ENCODE measurements around the gene INTS6L. TPM values are rescaled to one million over a fixed set of nuclear protein-coding genes. Genes with fewer than 3 reads are reported as not detected.

INTS6L gene
- total and polyA plus RNA-seq, 2 experiments from 2014 or later = 8.1 to 12.3 TPM

DNA sequence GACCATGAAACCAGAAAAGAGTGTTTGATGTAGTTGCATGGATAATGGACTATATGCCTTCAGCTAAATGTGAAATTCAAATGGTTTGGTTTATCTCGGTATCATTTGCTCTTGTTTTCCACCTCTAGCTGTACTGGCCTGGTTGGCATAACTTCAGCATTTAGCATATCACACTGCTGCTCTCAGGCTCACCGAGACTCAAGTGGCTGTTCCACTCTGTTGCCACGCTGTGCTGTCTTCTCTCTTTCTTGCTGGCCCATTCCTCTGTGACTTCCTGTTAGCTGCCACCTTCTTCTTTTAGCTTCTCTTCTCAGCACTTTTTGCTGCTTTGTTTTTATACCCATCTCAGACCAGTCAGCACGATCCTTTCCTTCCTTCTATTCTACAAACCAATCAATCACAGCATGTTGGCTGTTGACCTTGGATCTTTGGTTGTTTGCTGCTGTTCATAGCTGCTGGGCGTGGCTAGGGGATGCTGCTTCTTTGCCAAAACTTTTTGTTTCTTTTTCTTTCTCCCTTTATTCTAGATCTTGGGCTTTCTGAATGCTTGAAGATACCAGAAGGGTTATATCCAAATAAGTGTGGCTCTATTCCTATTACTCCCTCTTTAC, 24.0 kb downstream of the INTS6L start:
- Histone ChIP-seq H3K9me2 (replicated peaks; ENCODE audit: insufficient read depth) (no peaks in the 10 kb centered on the region), H3K4me3 (no peak overlapping the region), H2AFZ (no peak overlapping the region), H3K27me3 (no peaks in the 10 kb centered on the region), H3K27ac (no peak overlapping the region), H4K20me1 (ENCODE audit: insufficient read depth, poor library complexity, severe bottlenecking) (no peaks in the 10 kb centered on the region), H3K4me1 (ENCODE audit: insufficient read depth) (no peaks in the 10 kb centered on the region), H3K79me2 (no peaks in the 10 kb centered on the region), H3K36me3 (replicated peaks; ENCODE audit: insufficient read depth, low read depth) (no peaks in the 10 kb centered on the region), H3K4me2 (no peak overlapping the region), H3K9me3 (ENCODE audit: low read depth) (no peaks in the 10 kb centered on the region)
- 65% methylated on average over 5 of the region's 5 CpGs for WGBS (ENCODE audit: low lambda C conversion rate, missing lambda C conversion rate)
- TF ChIP-seq EZH2 (IDR thresholded peaks at IDR 0.05; ENCODE audit: borderline replicate concordance) (no peak), EZH2phosphoT487 (IDR thresholded peaks at IDR 0.05; ENCODE audit: low read depth, severe bottlenecking, unreplicated experiment) (no peak)
- TF ChIP-seq, protein P1, sequence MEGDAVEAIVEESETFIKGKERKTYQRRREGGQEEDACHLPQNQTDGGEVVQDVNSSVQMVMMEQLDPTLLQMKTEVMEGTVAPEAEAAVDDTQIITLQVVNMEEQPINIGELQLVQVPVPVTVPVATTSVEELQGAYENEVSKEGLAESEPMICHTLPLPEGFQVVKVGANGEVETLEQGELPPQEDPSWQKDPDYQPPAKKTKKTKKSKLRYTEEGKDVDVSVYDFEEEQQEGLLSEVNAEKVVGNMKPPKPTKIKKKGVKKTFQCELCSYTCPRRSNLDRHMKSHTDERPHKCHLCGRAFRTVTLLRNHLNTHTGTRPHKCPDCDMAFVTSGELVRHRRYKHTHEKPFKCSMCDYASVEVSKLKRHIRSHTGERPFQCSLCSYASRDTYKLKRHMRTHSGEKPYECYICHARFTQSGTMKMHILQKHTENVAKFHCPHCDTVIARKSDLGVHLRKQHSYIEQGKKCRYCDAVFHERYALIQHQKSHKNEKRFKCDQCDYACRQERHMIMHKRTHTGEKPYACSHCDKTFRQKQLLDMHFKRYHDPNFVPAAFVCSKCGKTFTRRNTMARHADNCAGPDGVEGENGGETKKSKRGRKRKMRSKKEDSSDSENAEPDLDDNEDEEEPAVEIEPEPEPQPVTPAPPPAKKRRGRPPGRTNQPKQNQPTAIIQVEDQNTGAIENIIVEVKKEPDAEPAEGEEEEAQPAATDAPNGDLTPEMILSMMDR (IDR thresholded peaks at IDR 0.05; ENCODE audit: poor library complexity) = no peak
- no peak for DNase-seq (ENCODE audit: low spot score)

DNA sequence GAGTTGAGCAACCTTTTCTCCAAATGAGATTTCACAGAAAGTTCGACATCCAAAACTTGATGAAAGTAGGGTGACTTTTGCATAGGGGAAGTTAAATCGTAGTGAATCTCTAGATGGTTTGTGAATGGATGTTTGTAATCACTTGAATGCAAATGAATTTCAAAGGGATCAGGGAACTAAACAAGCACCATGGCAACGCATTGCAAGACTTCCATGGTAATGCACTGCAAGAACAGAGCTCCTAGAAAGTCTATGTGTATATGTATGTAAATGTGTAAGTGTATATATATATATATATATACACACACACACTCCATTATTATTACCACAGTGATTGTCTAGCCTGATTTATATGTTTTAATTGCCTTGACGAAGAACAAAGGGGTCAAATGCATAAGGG, 27.3 kb downstream of the INTS6L start:
- H3K27ac ChIP-seq = no peak overlapping the region
- H3K36me3 ChIP-seq (replicated peaks; ENCODE audit: insufficient read depth, low read depth) = no peaks in the 10 kb centered on the region
- no peak overlapping the region for H3K4me2 ChIP-seq
- H2AFZ ChIP-seq = no peak overlapping the region
- no peak overlapping the region for H3K4me3 ChIP-seq
- TF ChIP-seq EZH2 (IDR thresholded peaks at IDR 0.05; ENCODE audit: borderline replicate concordance) = no peak
- no peak for TF ChIP-seq EZH2phosphoT487 (IDR thresholded peaks at IDR 0.05; ENCODE audit: low read depth, severe bottlenecking, unreplicated experiment)
- TF ChIP-seq, protein P1 (IDR thresholded peaks at IDR 0.05; ENCODE audit: poor library complexity) = no peak
- WGBS (ENCODE audit: low lambda C conversion rate, missing lambda C conversion rate) = 76% methylated on average over 4 of the region's 4 CpGs
- DNase-seq (ENCODE audit: low spot score) = no peak
- H3K4me1 ChIP-seq (ENCODE audit: insufficient read depth) = no peaks in the 10 kb centered on the region
- no peaks in the 10 kb centered on the region for H3K79me2 ChIP-seq
- no peaks in the 10 kb centered on the region for H3K9me2 ChIP-seq (replicated peaks; ENCODE audit: insufficient read depth)
- no peaks in the 10 kb centered on the region for H3K9me3 ChIP-seq (ENCODE audit: low read depth)
- H3K27me3 ChIP-seq = no peaks in the 10 kb centered on the region
- H4K20me1 ChIP-seq (ENCODE audit: insufficient read depth, poor library complexity, severe bottlenecking) = no peaks in the 10 kb centered on the region

DNA sequence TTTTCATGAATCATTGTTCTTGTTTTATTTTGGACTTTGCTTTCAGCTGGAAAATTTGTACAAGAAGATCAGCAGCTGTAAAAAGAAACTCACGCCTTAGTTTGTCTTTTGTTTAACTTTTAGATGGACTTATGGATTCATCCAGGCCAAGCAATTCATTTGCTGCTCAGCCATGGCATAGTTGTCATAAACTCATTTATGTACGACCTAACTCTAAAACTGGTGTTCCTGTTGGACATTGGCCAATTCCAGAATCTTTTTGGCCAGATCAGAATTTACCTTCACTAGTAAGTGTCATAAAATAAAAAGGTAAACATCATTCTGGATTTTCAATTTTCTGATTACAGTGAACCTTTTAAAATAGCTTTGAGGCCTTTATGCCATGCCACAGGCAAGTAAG, 29.1 kb downstream of the INTS6L start:
- Histone ChIP-seq H3K27me3 (no peaks in the 10 kb centered on the region), H3K4me2 (no peak overlapping the region), H3K4me1 (ENCODE audit: insufficient read depth) (no peaks in the 10 kb centered on the region), H3K4me3 (no peak overlapping the region), H3K36me3 (replicated peaks; ENCODE audit: insufficient read depth, low read depth) (no peaks in the 10 kb centered on the region), H3K9me3 (ENCODE audit: low read depth) (no peaks in the 10 kb centered on the region), H3K27ac (no peak overlapping the region), H3K9me2 (replicated peaks; ENCODE audit: insufficient read depth) (no peaks in the 10 kb centered on the region), H3K79me2 (no peaks in the 10 kb centered on the region), H2AFZ (no peak overlapping the region), H4K20me1 (ENCODE audit: insufficient read depth, poor library complexity, severe bottlenecking) (no peaks in the 10 kb centered on the region)
- TF ChIP-seq, protein P1 (IDR thresholded peaks at IDR 0.05; ENCODE audit: poor library complexity) = no peak
- WGBS (ENCODE audit: low lambda C conversion rate, missing lambda C conversion rate) = 60% methylated on average over 2 of the region's 2 CpGs
- DNase-seq (ENCODE audit: low spot score) = no peak

DNA sequence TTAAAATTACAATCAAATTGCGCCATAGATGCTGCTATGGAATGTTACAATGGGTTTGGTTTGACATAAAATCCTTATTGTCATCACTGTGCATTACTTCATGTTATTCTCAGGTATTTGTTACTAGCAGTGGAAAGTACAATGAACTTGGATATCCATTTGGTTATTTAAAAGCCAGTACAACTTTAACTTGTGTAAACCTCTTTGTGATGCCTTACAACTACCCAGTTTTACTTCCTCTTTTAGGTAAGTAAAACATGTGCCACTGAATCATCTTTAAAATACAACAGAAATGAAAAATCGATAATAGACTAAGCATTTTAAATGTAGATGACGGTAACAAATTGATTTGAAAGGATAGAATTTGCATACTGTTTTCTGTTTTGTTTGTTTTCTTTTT, 35.6 kb downstream of the INTS6L start:
- Histone ChIP-seq H3K4me3 (no peak overlapping the region), H4K20me1 (ENCODE audit: insufficient read depth, poor library complexity, severe bottlenecking) (no peaks in the 10 kb centered on the region), H3K27me3 (no peaks in the 10 kb centered on the region), H3K9me3 (ENCODE audit: low read depth) (no peaks in the 10 kb centered on the region), H3K9me2 (replicated peaks; ENCODE audit: insufficient read depth) (no peaks in the 10 kb centered on the region), H3K4me2 (no peak overlapping the region), H3K79me2 (no peaks in the 10 kb centered on the region), H2AFZ (no peak overlapping the region), H3K36me3 (replicated peaks; ENCODE audit: insufficient read depth, low read depth) (no peaks in the 10 kb centered on the region), H3K4me1 (ENCODE audit: insufficient read depth) (no peaks in the 10 kb centered on the region), H3K27ac (no peak overlapping the region)
- TF ChIP-seq EZH2phosphoT487 (IDR thresholded peaks at IDR 0.05; ENCODE audit: low read depth, severe bottlenecking, unreplicated experiment) (no peak), EZH2 (IDR thresholded peaks at IDR 0.05; ENCODE audit: borderline replicate concordance) (no peak)
- TF ChIP-seq, protein P1 (IDR thresholded peaks at IDR 0.05; ENCODE audit: poor library complexity) = no peak
- DNase-seq (ENCODE audit: low spot score) = no peak
- WGBS (ENCODE audit: low lambda C conversion rate, missing lambda C conversion rate) = 67% methylated on average over 3 of the region's 3 CpGs
